Measurements from ENCODE around the gene OR8B3.
"Not testable (repeated sequence)": the region's sequence is repeated elsewhere in the genome, so short reads cannot be mapped to it uniquely, and the experiment has no call there.

Gene OR8B3, protein sequence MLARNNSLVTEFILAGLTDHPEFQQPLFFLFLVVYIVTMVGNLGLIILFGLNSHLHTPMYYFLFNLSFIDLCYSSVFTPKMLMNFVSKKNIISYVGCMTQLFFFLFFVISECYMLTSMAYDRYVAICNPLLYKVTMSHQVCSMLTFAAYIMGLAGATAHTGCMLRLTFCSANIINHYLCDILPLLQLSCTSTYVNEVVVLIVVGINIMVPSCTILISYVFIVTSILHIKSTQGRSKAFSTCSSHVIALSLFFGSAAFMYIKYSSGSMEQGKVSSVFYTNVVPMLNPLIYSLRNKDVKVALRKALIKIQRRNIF

DNA sequence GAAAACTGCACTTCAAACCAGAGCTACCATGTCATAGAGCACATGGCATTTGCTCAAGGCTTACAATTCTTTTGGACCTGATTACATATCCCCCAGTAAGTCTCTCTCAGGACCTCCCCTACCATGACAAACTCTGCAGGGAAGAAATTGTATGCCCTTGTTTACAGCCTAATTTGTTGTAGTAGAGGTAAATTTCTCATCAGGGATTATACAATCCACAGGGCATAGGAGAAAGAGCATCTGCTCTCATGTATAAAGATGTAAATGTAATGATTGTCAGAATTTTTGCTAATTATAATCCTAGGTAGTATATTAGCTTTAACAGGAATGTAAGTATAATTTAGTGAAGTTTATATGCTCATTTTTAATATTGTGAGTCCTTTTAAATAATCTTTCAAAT, at the start of gene OR8B3:
OR8B3 (minus strand) TSS at position 101 of the 400 bp plus-strand sequence. CDS start 1,673 bp downstream, outside the sequence.
- no peak for DNase-seq

DNA sequence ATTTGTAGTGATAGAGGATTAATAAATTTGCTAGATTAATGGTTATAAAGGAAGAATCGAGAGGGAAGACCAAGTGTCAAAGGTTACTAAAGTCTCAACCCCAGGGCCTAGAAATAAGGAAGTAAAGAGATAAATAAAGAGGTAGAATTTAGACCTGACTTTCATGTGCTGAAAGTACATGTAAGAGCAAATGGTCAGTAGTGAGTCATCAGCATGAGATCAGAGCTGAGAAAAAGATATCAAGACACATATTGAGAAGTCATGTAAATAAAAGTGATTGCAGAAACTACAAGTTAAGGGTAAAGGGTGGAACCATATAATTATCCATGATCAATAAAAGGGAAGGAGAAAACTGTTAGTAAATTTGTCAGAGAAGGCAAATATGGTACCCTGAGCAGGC, 48.1 kb upstream of the OR8B3 start:
- no peak for DNase-seq

DNA sequence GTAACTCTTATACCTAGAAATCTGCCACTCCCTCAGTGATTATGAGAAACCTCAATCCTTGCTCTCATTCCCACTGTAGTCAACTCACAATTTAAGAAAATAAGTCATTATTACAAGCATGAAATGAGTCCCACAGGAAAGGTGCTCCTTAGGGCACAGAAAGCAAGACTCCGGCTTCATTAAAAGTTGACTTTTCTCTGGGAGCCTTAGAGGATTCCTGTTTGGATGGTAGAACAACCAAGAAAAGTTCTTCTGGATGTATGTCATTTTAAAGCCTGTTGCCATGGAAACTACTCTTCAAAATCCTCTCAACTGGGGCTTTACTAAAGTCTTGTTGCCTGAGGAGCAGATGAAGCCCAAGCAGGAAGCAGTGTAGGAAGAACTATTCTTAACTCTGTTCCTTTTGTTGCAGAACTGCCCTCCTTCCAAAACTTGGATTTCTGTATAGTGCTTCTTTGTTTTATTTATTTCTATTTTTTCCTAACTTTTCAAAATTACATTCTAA, 46.9 kb upstream of the OR8B3 start, which contains the start of gene OR8B8:
OR8B8 (minus strand) TSS at position 51 of the 505 bp plus-strand sequence. CDS start 4,611 bp downstream, outside the sequence.
- DNase-seq: no peak

DNA sequence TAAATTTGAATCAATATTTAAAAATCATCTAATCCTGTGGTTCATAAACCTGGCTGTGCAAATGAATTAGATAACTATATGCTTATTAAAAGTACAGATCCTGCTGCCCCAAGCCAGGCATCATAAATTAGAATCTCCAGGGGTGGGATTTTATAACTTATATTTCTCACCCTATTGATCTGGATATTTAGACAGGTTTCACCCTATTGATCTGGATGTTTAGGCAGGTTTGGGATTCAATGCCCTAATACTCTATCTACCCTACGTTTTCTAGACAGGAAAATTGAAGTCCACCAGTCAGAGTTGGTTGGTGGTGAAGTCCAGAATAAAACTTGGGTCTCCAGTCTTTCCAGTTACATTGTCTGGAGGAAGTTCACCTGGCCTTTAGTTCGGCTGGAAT, 44.0 kb upstream of the OR8B3 start:
- DNase-seq: no peak

DNA sequence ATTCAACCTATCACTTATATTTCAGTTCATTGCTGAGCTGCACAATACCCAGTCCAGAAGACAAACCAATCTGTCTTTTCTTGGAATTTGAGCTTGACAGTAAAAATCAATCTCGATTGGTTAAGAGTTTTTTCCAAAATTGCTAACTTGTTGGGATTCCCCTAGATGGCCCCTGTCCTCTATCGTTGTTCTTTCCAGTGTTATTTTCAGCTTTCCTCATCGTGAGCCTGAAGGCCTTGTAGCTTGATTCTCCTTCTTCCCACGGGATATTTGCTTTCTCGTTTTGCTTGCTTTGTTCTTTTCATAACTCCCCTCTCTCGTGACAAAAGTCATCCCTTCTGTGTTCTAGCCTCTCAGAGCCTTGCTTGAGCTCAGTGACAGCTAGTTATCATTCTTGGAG, 43.6 kb upstream of the OR8B3 start:
- DNase-seq: no peak

DNA sequence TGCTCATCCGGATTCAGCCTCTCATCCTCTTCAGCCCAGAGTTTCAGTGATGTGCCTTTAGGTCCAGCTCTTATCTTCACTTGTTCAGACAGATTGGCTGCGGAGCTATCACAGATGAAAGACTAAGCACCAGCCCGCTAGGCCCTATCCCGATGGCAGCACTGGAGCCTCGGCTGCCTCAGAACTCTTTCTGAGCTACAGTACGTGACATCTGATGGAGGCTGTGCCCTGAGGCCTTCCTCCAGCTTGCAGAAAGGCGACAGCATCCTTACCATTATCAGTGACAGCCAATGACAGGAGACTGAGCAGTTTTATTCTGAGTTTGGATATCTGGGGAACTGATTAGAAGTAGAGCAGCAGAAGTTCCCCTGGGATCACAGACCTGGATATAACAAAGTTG, 42.7 kb upstream of the OR8B3 start:
- DNase-seq: no peak

DNA sequence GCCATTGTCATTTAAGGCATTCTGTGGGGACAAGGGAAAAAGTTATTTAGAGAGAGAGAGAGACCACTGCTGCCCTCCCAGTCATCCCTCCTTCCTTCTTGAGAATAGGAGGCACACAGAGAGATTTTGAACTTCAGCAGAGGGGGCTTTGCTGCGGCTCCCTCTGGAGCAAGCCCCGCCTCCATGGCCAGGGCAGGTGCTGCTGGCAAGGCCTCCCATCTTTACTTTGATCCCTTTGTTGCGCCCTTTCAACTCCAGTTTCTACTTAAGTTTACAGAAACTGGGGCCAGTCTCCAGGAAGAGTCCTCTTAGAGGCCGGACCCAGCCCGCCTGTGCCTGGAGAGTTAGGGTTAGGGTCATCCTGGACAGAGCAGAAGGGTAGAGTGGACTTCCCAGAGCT, 42.3 kb upstream of the OR8B3 start:
- DNase-seq: no peak

DNA sequence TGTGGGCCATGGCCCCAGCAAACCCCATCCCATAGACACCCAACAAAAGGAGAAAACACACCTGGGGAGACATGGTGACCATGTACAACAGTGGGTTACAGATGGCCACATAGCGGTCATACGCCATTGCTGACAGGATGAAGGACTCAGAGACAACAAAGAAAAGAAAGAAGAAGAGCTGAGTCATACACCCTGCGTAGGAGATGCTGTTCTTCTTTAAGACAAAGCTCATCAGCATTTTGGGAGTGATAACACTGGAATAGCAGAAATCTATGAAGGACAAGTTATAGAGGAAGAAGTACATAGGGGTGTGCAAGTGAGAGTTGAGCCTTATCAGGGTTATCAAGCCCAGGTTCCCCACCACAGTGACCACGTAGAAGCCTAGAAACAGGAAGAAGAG, 41.8 kb upstream of the OR8B3 start:
- DNase-seq: no peak

DNA sequence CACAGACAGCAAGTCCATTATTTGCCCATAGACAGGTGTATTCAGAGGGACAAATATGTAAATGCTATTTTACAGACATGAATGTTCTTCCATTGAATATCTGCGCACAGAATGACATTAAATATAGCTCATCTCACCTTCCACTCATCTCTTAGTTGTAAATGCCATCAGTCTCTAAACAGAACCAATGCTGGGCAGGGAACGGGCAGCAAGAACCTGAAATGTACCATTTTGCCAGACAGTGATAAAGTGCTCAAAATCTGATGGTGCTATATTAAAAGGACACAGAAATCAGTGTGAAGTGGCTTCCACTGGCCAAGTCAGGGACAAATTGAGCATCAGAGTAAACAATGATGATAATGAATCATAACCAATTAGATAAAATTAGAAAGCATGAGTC, 35.9 kb upstream of the OR8B3 start:
- DNase-seq: no peak

DNA sequence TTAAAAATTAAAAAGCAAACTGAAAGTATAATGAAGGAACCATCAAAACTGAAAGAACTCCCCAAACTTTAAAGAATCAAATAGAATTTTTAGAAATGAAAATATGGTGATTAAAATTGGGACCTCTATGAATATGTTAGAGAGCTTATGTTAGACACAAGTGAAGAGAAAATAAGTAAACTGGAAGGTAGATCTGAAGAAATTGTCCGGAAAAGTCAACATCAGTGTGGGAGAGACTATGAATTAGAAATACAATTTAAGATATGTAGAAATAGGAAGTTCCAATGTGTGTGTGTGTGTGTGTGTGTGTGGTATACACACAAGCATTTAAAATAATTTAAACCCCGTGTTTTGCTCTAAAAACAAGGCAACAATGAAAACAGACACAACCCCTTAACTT, 30.8 kb upstream of the OR8B3 start:
- DNase-seq: no peak

DNA sequence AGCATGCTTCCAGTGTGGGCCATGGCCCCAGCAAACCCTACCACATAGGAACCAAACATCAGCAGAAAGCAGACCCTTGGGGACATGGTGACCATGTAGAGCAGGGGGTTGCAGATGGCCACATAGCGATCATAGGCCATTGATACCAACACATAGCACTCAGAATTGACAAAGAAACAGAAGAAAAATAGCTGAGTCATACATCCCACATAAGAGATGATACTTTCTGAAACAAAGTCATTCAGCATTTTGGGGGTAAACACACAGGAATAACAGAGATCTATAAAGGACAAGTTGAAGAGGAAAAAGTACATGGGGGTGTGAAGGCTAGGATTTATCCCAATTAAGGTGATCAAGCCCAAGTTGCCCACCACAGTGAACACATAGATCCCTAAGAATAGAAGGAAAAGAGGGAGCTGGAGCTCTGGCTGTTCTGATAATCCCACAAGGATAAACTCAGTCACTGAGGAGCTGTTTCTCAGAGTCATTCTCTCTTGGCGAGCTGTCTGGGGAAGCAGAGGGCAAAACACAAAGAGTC, 25.6 kb upstream of the OR8B3 start, which contains the start of gene OR8B4:
OR8B4 (minus strand) TSS at position 488 of the 538 bp plus-strand sequence; CDS start at position 488, 0 bp downstream.
- DNase-seq: no peak

DNA sequence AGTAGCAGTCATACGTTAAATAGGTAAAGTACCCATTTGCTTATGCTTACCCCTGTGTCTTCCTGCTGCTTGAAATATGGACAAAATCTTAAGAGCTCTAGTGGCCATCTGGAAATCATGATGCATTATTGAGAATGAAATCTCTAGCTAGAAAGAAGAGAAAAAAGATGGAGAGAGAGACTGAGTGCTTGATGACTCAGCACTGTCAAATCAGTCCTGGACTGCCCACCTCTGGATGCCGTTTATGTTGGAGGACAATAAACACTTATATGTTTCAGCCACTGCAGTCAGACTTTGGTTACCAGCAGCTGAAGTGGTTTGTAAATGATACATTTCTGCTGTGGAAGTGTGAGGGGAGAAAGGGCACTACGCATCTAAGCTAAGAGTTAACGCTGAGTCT, 22.2 kb upstream of the OR8B3 start:
- no peak for DNase-seq

DNA sequence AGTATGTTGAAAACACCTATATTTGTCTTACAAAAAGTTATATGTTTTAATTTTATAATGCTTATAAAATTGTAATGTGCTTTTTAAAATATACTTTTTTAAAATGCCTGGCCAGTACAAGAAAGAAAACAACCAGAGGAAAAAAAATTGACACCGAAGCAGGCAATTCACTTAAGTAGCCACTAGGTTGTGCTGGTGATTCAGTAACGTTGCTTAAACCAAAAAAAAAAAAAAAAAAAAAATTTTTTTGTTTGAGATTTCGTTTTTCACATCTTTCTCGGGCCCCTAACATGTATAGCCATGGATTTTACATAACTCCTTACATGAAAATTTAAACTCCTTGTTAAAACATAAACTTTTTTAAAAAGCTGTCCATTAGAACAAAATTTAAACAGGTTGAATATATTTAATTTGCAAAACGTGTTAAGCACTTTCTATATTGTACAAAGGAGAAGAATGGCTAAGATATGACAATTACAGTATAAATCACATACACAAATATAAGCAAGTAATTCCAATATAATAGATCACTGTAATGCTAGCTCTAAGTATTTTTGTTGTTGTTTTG, 16.6 kb upstream of the OR8B3 start:
- no peak for DNase-seq

DNA sequence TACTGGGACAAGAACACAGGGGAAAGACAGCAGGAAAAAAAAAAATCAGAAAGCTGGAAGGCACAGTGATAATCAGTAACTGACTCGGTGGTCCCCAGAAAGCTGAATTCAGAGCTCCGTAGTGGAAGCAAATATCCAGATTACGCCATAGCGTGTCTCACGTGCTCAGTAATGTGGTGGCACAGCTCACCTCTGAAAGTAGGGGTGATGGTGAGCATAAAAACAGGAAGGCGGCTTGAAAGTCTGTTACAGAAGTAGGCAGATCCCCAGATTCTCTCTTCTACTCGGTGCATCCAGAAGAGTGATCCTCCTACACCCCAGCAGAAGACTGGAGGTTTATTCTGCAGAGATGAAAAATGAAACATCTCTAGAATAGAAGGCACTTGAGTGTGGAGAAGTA, 11.1 kb upstream of the OR8B3 start:
- DNase-seq: no peak

DNA sequence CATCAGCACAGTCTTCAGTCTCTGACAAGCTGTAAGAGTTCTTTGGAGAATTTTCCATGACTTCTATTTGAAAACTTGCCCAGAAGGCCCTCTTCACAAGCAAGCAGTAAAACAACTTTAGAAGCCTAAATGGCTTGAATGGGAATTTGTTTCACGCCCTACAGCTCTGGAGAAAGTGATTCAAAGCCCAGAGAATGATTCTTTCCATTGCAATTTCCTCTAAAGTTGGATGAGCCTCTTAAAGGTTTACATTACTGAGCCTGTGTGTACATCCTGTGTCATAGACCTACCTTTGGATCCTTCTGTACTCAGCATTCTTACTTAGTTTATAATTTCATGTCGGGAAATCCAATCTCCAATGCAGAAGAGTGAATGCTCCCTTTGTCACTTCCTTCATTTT, 6.8 kb upstream of the OR8B3 start:
- no peak for DNase-seq

DNA sequence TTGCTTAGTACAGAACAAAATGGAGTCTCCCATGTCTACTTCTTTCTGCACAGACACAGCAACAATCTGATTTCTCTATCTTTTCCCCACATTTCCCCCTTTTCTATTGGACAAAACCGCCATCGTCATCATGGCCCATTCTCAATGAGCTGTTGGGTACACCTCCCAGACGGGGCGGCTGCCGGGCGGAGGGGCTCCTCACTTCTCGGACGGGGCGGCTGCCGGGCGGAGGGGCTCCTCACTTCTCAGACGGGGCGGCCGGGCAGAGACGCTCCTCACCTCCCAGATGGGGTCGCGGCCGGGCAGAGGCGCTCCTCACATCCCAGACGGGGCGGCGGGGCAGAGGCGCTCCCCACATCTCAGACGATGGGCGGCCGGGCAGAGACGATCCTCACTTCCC, 4.4 kb upstream of the OR8B3 start:
- not testable (repeated sequence) for DNase-seq

DNA sequence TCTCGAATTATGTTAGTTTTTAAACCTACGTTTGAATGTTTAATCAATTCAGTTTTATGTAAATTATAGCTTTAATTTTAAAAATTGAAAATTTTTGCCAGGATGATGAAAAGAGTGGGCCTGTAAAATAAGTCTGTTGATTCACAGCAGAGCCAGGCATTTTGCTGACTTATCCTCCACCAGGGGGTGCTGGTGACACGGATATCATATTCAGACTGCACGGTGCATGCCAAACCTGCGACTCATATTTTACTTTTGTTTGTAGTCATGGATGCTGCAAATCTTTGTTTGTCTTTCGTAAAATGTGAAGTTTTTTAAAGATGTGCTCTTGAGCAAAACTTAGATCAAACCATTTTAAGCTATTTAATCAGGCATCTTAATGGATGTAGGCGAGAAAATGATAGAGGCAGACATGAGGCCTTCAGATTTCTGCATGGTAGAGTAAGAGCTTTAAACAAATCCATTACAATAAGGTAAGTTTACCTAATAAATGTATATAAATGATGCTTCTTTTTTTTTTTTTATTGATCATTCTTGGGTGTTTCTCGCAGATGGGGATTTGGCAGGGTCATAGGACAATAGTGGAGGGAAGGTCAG, 3.6 kb upstream of the OR8B3 start:
- no peak for DNase-seq

DNA sequence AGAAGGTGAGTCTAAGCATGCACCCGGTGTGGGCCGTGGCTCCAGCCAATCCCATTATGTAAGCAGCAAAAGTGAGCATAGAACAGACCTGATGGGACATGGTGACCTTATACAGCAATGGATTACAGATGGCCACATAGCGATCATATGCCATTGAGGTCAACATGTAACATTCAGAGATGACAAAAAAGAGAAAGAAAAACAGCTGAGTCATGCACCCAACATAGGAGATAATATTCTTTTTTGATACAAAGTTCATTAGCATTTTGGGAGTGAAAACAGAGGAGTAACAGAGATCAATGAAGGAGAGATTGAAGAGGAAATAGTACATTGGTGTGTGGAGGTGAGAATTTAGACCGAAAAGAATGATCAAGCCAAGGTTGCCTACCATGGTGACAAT, 2.0 kb downstream of the OR8B3 start:
- DNase-seq: not testable (repeated sequence)

DNA sequence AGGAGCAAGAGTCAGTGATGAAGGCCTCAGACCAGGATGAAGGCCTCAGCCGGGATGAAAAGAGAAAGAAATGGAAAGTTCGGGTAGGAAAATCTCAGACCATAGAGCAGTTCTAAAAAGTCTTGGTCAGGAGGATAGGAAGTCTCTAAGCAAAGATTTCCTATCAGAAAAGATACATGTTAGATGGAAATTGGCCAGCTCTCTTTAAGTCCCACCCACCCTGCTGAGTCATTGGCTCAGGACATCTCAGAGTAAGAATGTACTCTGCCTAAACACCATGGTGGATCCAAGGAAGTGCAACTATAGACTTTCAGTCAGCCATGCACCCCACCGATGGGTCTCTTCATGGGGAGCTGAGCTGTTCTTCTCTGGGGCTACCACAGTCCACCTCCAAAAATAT, 4.4 kb downstream of the OR8B3 start:
- DNase-seq: no peak

DNA sequence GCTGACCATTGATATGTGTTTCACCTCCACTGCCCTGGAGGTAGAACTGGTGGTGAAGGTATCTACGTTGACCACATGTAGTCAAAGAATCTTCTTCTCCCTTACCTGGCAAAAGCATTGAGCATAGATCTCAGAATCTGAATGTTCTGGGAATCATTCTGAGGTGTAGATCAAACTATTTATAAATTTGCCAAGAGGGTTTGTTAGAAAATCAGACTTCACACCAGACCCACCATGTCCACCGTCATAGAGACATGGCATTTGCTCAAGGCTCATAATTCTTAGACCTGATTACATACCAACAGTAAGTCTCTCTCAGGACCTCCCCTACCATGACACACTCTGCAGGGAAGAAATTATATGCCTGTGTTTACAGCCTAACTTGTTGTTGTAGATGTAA, 14.4 kb downstream of the OR8B3 start, which contains the start of gene OR8B2:
OR8B2 (minus strand) TSS at position 101 of the 400 bp plus-strand sequence. CDS start 1,156 bp downstream, outside the sequence.
- no peak for DNase-seq

DNA sequence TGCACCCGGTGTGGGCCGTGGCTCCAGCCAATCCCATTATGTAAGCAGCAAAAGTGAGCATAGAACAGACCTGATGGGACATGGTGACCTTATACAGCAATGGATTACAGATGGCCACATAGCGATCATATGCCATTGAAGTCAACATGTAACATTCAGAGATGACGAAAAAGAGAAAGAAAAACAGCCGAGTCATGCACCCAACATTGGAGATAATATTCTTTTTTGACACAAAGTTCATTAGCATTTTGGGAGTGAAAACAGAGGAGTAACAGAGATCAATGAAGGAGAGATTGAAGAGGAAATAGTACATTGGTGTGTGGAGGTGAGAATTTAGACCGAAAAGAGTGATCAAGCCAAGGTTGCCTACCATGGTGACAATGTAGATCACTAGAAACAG, 16.0 kb downstream of the OR8B3 start:
- DNase-seq: not testable (repeated sequence)

DNA sequence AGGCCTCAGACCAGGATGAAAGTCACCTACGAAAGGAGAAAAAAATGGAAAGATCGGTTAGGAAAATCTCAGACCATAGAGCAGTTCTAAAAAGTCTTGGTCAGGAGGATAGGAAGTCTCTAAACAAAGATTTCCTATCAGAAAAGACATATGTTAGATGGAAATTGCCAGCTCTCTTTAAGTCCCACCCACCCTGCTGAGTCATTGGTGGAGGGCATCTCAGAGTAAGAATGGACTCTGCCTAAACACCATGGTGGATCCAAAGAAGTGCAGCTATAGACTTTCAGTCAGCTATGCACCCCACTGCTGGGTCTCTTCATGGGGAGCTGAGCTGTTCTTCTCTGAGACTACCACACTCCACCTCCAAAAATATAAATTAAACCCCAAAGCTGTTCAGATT, 18.2 kb downstream of the OR8B3 start:
- DNase-seq: no peak

DNA sequence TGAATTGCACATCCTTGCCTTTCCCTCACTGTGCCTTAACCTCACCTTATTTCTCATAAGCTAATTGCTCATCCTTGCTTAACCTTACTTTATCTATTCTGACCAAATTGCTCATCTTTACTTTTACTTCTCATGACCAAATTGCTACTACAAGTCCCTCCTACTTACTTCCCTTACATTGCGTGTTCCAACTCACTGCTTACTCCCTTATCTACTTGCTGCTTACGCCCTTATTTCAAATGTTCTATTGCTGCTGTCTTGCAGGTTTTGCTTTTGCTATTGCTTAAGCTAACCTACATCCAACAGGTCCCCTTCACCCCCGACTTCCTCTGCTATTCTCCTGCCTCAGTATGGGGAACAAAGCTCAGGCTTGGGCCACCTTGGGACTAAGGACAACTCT, 22.5 kb downstream of the OR8B3 start:
- DNase-seq: no peak

DNA sequence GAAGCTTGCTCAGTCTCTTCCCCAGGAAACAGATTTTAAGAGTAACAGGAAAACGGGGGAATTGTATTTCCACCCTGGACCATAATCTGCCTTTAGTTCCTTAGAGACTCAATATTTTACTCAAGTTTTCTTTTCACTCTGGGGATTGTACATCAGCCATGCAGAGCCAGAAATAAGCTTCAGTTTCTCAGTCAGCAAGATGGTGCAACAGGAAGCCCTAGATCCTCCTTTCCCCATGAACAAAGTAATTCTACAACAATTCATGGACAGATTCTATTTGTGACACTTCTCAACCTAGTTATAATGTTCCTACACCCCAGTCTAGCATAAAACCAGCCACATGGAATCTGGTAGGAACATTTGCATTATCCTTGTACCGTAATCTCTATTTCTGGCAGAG, 39.3 kb downstream of the OR8B3 start:
- DNase-seq: no peak

All from NCI-H187 treated with DMSO at 0.1 percent for 48 hours (cell line).